Neutrophil (primary cell): Measurements from ENCODE around the gene THRSP.
"Not testable (repeated sequence)": the region's sequence is repeated elsewhere in the genome, so short reads cannot be mapped to it uniquely, and the experiment has no call there.

Source experiments
- H3K27ac ChIP-seq: fragments of 200-600 bp; sonication (generic); 2 replicates; pipeline ENCODE4 v1.5.1; 2016; ENCODE audit warnings: mild to moderate bottlenecking, moderate library complexity
- H3K27me3 ChIP-seq: fragments of 200-600 bp; sonication (generic); 2 replicates; pipeline ENCODE4 v1.6.0; 2016; ENCODE audit warnings: mild to moderate bottlenecking
- H3K36me3 ChIP-seq: fragments of 200-600 bp; sonication (generic); 2 replicates; pipeline ENCODE4 v1.5.1; 2017
- H3K4me1 ChIP-seq, 2 experiments: fragments of 200-600 bp in 1 of 2; sonication (generic) in 1 of 2; 1 replicate in 1 of 2; 2 replicates in 1 of 2; pipeline versions ENCODE4 v1.5.1 to v1.6.1; 2013 to 2016; ENCODE audit warnings: low read depth in 1 of 2, low read length in 1 of 2, mild to moderate bottlenecking in 1 of 2, moderate library complexity in 1 of 2; ENCODE audit not compliant: control insufficient read depth in 1 of 2, insufficient read depth in 1 of 2
- H3K4me3 ChIP-seq, 2 experiments: fragments of 200-600 bp in 1 of 2; sonication (generic) in 1 of 2; 1 replicate in 1 of 2; 2 replicates in 1 of 2; pipeline ENCODE4 v1.5.1; 2013 to 2016; ENCODE audit warnings: low read depth in 1 of 2, low read length in 1 of 2, mild to moderate bottlenecking in 1 of 2, moderate library complexity in 1 of 2
- H3K9me3 ChIP-seq: fragments of 200-600 bp; sonication (generic); 2 replicates; pipeline ENCODE4 v1.5.1; 2016
- CTCF ChIP-seq: fragments of 200-600 bp; sonication (generic); IDR thresholded peaks from 2 replicates; pipeline ENCODE4 v1.5.1; 2016; ENCODE audit warnings: antibody characterized with exemption

The THRSP gene

GRCh38 chr11:78081583-78081982, 17.9 kb downstream of the THRSP start:
- H3K27me3 ChIP-seq: no peaks in the 10 kb centered on the region
- H3K36me3 ChIP-seq: no peaks in the 10 kb centered on the region
- H3K4me1 ChIP-seq: peaks cover 22 to 23% of the 10 kb centered on the region in 2 experiments
- TF ChIP-seq CTCF: no peak
- H3K4me3 ChIP-seq: no peak overlapping the region
- no peak overlapping the region for H3K27ac ChIP-seq
- no peaks in the 10 kb centered on the region for H3K9me3 ChIP-seq

GRCh38 chr11:78082146-78082545, 18.5 kb downstream of the THRSP start:
- H3K9me3 ChIP-seq: no peaks in the 10 kb centered on the region
- peaks cover 22 to 23% of the 10 kb centered on the region in 2 experiments for H3K4me1 ChIP-seq
- no peak for TF ChIP-seq CTCF
- no peaks in the 10 kb centered on the region for H3K36me3 ChIP-seq
- no peak overlapping the region for H3K4me3 ChIP-seq
- H3K27ac ChIP-seq: no peak overlapping the region
- H3K27me3 ChIP-seq: no peaks in the 10 kb centered on the region

GRCh38 chr11:78083021-78083420, 19.4 kb downstream of the THRSP start:
- Histone ChIP-seq H3K9me3 (no peaks in the 10 kb centered on the region), H3K27me3 (no peaks in the 10 kb centered on the region), H3K36me3 (no peaks in the 10 kb centered on the region), H3K27ac (no peak overlapping the region), H3K4me1 (peaks cover 16 to 19% of the 10 kb centered on the region in 2 experiments), H3K4me3 (no peak overlapping the region)
- TF ChIP-seq CTCF: no peak

GRCh38 chr11:78084506-78084905, 20.8 kb downstream of the THRSP start:
- not testable (repeated sequence) for H3K36me3 ChIP-seq, H3K4me1 ChIP-seq, H3K4me3 ChIP-seq, H3K9me3 ChIP-seq, H3K27ac ChIP-seq, H3K27me3 ChIP-seq

- H3K27ac ChIP-seq: no peak overlapping the region
- no peaks in the 10 kb centered on the region for H3K4me1 ChIP-seq
- TF ChIP-seq CTCF: no peak
- H3K9me3 ChIP-seq: no peaks in the 10 kb centered on the region
- no peaks in the 10 kb centered on the region for H3K36me3 ChIP-seq
- H3K4me3 ChIP-seq: no peak overlapping the region
- H3K27me3 ChIP-seq: no peaks in the 10 kb centered on the region
These were observed 22.3 kb downstream of the THRSP start for GRCh38 chr11:78085972-78086371.

- not testable (repeated sequence) for H3K4me3 ChIP-seq, H3K9me3 ChIP-seq, H3K36me3 ChIP-seq, H3K27ac ChIP-seq, H3K4me1 ChIP-seq, H3K27me3 ChIP-seq
These were observed 22.9 kb downstream of the THRSP start for GRCh38 chr11:78086521-78087074.

- no peak for TF ChIP-seq CTCF
- H3K27me3 ChIP-seq: no peaks in the 10 kb centered on the region
- no peaks in the 10 kb centered on the region for H3K9me3 ChIP-seq
- no peaks in the 10 kb centered on the region for H3K4me1 ChIP-seq
- H3K4me3 ChIP-seq: no peak overlapping the region
- no peaks in the 10 kb centered on the region for H3K36me3 ChIP-seq
- H3K27ac ChIP-seq: no peak overlapping the region
These were observed 30.6 kb downstream of the THRSP start for GRCh38 chr11:78094250-78094649.
